ENCODE data around the gene ERCC6.

Gene ERCC6

GRCh38 chr10:49508654-49509053 is 30.3 kb downstream of the ERCC6 start:
- DNase-seq, result no peak

- DNase-seq, result no peak
These were observed 30.7 kb downstream of the ERCC6 start for GRCh38 chr10:49508249-49508648.

GRCh38 chr10:49505589-49505988 is 33.3 kb downstream of the ERCC6 start:
- no peak for DNase-seq

GRCh38 chr10:49505076-49505475 is 33.8 kb downstream of the ERCC6 start:
- DNase-seq, result no peak

GRCh38 chr10:49504528-49504927 is 34.4 kb downstream of the ERCC6 start:
- no peak for DNase-seq

- no peak for DNase-seq
These were observed 36.6 kb downstream of the ERCC6 start for GRCh38 chr10:49502358-49502757.

- DNase-seq, result no peak
These were observed 38.5 kb downstream of the ERCC6 start for GRCh38 chr10:49500412-49500811.

- no peak for DNase-seq
These were observed 39.5 kb downstream of the ERCC6 start for GRCh38 chr10:49499305-49499851.

GRCh38 chr10:49498425-49498824 is 40.5 kb downstream of the ERCC6 start:
- DNase-seq, result no peak

GRCh38 chr10:49497358-49497757 is 41.6 kb downstream of the ERCC6 start:
- no peak for DNase-seq

- DNase-seq, result no peak
These were observed 50.7 kb downstream of the ERCC6 start for GRCh38 chr10:49488056-49488717.

- DNase-seq, result no peak
These were observed 52.2 kb downstream of the ERCC6 start for GRCh38 chr10:49486738-49487137.

- DNase-seq, result no peak
These were observed 52.9 kb downstream of the ERCC6 start for GRCh38 chr10:49486009-49486408.

GRCh38 chr10:49484486-49485235 is 54.3 kb downstream of the ERCC6 start:
- DNase-seq, result no peak

GRCh38 chr10:49478819-49479218 is 60.1 kb downstream of the ERCC6 start:
- no peak for DNase-seq

GRCh38 chr10:49474901-49475300 is 64.0 kb downstream of the ERCC6 start:
- DNase-seq, result no peak

GRCh38 chr10:49471532-49471931 is 67.4 kb downstream of the ERCC6 start:
- DNase-seq, result no peak

- DNase-seq, result no peak
These were observed 73.2 kb downstream of the ERCC6 start for GRCh38 chr10:49465736-49466135.

Data from activated CD8-positive, alpha-beta memory T cell treated with anti-CD3 and anti-CD28 coated beads, Interleukin-2, amount 50 U/mL, for 48 hours (primary cell).